ENCODE results near the gene HMCN1. TPM values are rescaled to one million over a fixed set of nuclear protein-coding genes. Genes with fewer than 3 reads are reported as not detected.
A peak's percentile ranks its signal among the peaks of the same experiment; 100 is the strongest.

Gene HMCN1
- polyA plus RNA-seq (ENCODE audit: insufficient read length in 4 of 4): 10 to 100 TPM; 46.4 to 78.0 (median 51.2) TPM

DNA sequence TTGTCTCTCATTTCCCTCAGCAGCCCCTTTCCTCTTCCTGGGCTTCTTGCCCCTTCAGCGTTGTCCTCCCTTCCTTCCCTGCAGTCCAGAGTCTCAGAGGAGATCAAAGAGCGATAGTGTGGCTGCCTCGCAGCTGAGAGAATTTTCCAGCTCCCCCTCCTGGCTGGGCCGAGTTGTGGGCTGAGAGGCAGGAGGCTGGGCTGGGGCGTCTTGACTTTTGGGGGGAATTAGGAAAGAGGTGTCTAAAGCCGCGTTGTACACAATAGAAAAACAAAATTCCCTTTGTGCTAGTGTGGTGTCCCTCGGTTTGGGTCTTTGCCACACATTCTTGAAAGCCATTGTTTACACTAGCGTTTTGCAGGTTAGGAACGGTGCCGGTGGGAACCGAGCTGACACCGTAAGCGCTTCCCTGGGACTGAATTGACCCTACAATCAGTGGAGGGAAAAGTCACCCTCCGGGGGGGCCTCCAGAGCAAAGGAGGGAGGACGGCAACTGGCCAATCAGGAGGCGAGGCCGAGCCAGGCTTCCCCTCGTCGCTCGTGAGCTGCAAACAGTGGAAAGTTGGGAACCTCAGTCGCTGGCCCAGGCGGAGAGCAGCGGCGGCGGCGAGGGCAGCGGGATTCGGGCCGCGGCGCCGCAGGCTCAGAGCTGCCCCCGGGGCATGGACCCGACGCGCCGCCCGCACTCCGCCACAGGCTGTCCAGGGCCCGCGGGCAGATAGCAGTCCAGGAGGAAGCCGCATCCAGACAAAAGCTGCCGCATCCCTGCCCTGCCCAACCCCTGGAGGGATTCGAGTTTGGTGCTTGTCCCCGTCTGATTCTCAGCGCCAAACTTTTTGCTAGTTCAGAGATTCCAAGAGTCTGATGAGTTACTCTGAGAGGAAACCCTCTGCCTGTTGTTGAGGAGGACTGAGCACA lies at the start of gene HMCN1:
HMCN1 (plus strand) TSS at position 574 of the 918 bp plus-strand sequence. CDS start 389 bp downstream, outside the sequence.
- DNase-seq (ENCODE audit: low read depth in 4 of 4, low spot score in 3 of 4): peak in 2 of 4 donors; percentile 59 to 64

DNA sequence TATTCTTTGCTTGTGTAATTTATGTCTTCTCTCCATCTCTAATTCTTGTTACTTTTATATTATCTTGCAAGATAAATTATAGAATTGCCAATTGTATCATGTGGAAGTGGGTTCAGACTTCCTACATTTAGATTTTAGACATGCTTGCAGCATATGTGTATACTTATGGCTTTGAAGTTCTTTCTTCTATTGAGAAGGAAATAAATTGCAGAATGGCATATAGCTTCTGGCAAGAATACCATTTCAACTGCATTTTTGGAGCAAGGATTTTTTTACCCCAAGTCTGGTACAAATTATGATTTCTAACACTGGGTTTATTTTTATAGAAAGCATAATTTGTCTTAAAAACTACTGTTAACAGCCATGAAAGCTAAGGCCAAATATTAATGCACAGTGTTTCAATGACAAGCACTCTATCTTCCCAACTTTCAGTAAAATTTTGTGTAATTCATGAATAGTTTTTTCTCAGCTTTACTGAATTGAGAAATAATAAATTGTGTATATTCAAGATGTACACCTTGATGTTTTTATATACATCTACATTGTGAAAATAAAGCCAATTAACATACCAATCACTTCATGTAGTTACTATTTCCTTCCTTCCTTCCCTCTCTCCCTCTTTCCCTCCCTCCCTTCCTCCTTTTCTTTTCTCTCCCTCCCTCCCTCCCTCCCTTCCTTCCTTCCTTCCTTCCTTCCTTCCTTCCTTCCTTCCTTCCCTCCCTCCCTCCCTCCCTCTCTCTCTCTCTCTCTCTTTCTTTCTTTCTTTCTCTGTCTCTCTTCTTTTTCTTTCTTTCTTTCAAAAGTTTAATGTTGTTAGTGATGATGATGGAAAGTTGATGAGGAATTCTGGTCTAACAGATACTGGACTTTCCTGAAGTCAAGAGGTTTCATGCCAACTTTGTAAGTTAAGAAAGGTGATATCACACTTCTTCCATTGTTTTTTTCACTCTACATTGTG lies 47.1 kb upstream of the HMCN1 start:
- no peak for DNase-seq (ENCODE audit: low read depth in 4 of 4, low spot score in 3 of 4)

DNA sequence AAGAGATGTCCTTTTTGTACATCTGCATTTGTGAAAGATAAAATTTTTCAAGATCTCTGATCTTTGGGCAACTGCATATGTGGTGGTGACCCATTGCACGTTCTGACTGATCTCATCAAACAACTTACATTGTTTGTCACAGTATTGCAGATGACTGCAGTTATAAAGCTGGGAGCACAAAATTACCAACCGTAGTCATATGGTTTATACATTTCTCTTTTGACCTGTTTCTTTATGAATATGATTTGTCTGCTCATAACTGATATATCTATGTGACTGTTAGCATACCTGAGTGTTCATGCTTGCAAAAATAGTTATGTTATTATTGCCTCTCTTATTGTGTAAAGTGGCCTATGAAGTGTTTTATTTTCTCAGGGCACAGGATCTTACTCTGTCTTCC lies 43.7 kb upstream of the HMCN1 start:
- no peak for DNase-seq (ENCODE audit: low read depth in 4 of 4, low spot score in 3 of 4)

DNA sequence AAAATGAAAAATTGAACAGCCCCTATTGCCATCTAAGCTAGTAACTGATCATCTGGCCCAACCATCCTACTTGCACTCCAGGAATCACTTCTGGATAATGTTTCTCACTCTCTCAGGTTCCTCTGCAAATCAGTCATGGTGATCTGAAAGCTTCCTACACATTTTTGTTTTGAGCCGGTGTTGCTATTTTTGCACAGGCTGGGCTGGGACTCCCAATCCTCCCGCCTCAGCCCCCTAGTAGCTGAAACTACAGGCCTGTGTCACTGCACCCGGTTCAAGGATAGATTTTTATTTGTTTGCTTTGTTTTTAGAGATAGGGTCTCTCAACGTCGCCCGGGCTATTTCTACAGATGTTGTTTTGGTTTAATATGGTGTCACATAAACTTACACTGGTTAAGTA lies 40.5 kb upstream of the HMCN1 start:
- no peak for DNase-seq (ENCODE audit: low read depth in 4 of 4, low spot score in 3 of 4)

DNA sequence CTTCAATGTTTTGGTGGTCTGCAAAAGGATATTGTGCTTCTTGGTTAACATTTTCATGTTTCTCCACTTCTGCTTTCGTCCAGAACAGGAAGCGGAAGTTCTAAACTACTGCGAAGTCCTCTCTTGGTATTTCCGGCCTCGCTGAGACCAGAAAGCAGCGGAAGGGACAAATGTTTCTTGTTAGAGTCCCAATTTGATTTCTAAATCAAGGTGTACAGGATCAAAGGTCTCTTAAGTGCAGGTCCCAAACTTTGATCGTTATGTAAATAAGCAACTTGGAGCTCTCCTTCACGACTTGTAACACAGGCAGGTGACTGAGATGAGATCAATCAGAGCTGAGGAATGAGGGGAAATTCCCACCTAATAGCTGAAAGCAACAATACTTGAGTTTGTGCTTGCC lies 40.1 kb upstream of the HMCN1 start:
- no peak for DNase-seq (ENCODE audit: low read depth in 4 of 4, low spot score in 3 of 4)

DNA sequence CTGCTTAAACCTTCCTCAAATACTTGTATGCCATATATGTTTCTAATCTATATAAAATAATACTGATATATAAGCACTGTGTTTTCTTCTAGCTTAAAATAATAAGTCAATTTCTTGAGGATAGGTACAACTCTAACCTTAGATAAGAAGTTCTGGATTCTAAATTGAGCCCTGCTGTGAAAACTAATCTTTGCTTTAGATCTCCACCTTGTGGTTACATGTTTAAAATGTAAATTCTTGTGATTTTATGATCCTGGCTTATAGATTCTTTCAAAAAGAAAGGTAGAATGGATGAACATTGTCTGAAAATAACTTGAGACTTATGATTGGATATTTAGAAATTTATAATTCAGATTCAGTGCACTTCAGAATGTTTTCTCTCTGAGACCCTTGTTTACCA lies 38.9 kb upstream of the HMCN1 start:
- DNase-seq (ENCODE audit: low read depth in 4 of 4, low spot score in 3 of 4): no peak

DNA sequence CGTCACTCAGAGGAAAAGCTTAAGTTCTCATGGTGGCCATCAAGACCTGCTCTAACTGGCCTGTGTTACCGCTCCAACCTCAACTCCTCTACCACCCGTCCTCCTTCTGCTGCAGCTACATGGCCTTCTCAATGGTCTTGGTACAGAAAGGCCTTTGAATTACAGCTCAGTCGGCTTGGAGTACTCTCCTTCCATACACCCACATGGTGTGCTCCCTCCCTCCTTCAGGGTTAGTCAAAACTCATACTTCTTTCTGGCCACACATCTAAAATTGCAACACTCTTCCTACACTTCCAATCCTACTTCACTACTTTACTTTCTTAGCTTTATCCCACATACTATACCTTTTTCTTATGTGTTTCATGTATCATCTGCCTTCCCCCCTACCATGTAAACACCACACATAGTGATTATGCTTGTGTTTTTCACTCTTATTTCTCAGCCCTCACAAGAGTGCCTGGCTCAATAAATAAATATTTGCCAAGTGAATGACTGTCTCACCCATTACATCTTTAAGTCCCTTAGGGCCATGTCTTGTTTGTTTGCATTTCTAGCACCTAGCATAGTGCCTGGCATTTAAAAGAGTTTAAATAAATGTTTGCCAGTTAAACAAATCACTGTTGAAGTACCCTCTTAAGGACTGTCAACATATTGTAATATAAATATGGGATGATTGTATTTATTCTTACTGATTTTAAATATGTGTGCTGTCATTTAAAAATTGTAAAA lies 37.6 kb upstream of the HMCN1 start:
- DNase-seq (ENCODE audit: low read depth in 4 of 4, low spot score in 3 of 4): no peak

DNA sequence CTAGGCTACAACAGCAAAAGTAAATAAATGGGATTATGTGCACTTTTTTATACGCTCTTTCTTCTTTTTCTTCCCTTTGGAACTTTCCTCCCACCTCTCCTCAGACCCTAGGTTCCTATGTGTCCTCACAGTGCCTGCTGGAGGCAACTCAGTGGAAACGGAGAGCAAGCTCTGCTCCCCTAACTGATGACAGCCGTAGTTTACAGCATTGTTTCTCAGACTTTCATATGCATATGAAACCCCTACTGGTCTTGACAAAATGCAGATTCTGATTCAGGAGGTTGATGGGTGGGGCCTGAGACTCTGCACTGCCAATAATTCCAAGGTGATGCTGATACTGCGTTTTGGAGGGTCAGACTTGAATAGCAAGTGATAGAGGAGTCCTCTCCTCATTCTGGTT lies 34.3 kb upstream of the HMCN1 start:
- DNase-seq (ENCODE audit: low read depth in 4 of 4, low spot score in 3 of 4): no peak

DNA sequence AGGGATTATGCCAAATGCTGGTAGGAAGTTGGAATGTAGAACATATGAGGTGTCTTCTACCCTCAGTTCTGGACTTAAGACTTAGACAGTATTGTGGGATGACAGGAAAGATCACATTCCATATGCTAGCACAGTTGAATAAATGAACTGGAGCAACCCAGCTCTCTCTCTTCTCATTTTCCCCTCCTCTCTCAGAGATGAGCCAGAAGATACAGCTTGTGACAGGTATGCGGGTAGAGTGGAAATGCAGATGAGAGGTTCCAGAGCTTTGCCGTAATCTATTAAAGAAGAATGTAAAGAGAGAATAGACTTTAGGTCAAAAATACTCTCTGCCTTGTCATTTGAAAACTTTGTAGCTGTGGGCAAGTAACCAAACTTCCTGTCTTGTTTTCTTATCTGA lies 32.5 kb upstream of the HMCN1 start:
- no peak for DNase-seq (ENCODE audit: low read depth in 4 of 4, low spot score in 3 of 4)

DNA sequence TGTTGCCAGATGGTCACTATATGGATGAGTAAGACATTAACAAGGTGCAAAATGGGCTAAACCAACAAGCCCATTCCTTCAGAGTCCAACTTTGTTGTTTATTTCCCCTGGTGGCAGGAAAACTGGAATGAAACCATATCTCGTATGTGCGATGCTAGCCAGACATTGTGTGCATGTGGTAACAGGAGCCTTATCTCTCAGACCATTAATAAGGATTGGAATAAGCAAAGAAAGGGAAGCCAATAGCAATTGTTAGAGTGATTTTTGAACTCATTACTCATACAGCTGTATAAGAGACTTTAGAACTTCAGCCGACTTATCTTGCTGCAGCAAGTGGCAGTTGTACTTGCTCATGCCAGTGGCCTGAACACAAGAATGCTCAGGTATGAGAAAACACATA lies 30.0 kb upstream of the HMCN1 start:
- DNase-seq (ENCODE audit: low read depth in 4 of 4, low spot score in 3 of 4): no peak

DNA sequence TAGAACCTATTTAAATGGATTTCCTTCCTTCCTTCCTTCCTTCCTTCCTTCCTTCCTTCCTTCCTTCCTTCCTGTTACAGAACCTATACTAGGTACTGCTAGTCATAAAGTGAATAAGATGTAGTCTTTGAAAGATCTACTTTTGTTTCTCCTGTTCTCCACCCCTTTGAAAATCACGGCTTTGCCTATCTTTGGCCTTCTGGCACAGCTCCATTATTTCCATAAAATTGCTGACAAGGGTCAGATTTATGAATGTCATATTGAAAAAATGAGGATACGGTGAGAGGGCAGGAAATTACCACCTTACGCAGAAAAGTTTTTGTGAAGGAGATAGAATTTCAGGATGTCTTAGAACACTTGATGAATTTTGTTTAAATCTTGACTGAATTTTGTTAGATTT lies 18.1 kb upstream of the HMCN1 start:
- no peak for DNase-seq (ENCODE audit: low read depth in 4 of 4, low spot score in 3 of 4)

DNA sequence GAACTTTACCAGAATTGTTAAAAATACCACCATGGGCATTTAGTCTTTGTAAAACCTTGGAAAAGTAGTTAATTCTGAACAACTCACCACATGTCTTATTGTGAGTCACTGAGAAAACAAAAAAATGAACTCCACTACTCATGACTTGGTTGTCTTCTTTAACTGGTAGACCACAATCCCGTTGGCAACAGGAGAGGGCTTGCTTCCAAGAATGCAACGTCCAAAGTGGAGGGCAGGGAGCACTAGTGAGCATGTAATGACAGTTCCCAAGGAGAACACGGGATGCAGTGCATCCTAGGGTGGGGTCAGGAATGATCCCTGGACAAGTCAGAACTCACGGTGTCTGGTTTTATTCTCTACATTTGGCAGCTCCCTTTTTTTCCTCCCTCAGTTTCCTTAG lies 15.2 kb upstream of the HMCN1 start:
- DNase-seq (ENCODE audit: low read depth in 4 of 4, low spot score in 3 of 4): no peak

DNA sequence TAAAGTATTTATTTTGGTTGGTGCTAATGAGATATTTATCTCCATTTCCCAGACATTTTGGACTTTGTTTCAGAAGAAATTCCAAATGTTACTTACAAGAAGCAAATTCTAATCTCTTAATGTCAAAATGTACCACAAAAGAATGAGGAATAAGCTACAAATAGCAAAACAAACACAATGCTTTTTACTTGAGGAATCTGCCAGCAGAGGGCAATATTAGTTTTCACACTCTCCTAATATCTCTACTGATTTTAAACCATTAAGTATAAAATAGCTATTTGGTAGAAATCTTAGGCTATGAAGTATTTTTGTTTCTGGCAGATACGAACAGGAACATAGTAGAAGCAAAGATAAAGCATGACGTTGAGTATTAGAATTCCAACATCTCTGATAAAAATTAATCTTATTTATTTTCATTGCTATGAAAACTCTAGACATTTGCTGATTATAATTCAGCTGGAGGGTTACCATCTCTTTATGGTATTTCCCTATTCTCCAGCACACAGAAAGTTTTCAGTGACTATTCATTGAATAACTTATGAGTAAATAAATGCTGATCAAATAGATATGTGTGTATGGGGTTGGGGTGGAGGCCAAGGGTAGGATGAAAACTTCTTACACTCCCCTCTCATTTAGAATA lies 13.4 kb upstream of the HMCN1 start:
- DNase-seq (ENCODE audit: low read depth in 4 of 4, low spot score in 3 of 4): peak in 2 of 4 donors; percentile 29 to 36

DNA sequence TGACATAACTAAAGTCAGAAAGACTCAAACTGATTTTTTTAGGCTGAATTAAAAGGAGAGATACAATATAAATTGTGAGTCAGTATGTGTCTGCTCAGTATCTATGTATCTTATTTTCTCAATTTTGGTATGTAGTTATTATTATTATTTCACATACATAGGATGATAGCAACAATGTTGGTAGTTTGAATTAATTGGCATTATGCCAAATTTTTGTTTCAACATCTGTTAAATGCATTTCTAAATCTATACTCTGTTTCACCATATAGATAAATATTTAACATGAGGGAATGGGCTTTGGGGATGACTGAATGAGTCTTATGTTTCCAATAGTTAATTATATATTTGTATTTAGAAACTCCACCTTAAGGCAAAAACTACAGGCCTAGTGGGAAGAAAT lies 12.6 kb upstream of the HMCN1 start:
- DNase-seq (ENCODE audit: low read depth in 4 of 4, low spot score in 3 of 4): no peak

DNA sequence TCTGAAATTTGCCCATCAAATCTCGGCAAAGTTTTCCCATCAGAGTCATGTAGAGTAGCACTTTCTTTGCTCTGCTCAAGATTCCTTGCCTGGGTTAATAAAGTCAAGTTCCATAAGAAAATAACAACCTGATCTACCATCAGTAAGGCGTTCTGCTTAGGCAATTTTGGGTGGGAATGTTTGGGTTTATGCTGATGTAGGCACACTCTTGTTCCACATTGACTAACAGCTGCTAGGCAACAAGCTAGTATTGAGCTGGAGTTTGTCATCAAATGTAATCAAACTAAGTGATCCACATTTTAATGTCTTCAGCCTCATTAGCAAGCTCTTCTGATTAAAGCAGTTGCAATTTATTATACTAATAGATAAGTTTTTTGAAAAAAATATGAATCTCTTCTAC lies 12.1 kb upstream of the HMCN1 start:
- no peak for DNase-seq (ENCODE audit: low read depth in 4 of 4, low spot score in 3 of 4)

DNA sequence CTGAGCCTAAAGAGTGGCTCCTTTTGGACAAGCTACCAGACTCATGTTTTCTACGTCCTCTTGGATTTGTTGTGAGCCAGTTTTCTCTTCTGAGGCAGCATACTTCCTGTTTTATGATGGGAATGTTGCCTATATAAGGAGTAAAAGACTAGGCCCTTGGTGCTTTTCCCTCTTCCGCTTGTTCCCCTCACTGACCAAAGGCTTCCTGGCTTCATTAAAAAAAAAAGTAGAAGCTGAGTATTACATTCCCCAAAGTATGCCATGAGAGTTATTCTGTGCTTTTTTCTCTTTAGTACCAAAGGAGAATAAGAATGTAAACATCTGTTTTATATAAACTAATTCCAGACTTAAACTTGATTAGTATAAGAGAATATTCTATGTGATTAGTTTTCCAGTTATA lies 6.5 kb upstream of the HMCN1 start:
- no peak for DNase-seq (ENCODE audit: low read depth in 4 of 4, low spot score in 3 of 4)

DNA sequence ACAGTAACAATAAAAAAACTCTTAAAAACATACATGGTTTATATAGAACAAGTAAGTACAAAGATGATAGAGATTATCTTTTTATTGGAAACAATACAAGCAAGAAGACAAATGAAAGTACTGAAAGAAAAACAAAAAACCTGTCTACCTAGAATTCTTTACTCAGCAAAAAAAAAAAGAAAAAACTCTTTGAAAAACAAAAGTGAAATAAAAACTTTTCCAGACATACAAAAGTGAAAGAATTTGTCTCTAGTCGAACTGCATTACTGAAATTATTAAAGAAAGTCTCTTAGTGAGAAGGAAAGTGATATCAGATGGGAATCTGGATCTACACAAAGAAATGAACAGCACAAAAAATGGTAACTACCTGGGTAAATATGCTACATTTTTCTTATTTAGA lies 2.7 kb upstream of the HMCN1 start:
- DNase-seq (ENCODE audit: low read depth in 4 of 4, low spot score in 3 of 4): no peak

DNA sequence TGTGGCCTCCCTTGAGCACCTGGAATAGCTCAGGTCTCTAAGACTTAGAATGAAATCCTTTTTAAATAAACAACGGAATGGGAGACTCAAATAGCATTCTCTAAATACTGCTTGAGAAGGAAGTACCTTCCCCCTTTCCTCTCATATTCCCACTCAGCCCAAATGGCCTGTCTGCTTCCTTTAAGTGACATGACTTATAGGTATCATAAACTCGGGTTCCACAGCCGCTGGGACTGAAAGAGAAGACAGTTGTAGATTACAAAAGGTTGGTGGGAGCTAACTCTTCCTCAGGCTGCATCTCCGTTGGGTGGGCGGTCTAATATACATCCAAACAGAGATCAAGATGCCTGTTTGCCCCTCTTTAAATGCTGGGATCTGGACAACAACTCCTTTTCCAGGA lies 1.2 kb upstream of the HMCN1 start:
- peak in 2 of 4 donors; percentile 46 to 48 for DNase-seq (ENCODE audit: low read depth in 4 of 4, low spot score in 3 of 4)

DNA sequence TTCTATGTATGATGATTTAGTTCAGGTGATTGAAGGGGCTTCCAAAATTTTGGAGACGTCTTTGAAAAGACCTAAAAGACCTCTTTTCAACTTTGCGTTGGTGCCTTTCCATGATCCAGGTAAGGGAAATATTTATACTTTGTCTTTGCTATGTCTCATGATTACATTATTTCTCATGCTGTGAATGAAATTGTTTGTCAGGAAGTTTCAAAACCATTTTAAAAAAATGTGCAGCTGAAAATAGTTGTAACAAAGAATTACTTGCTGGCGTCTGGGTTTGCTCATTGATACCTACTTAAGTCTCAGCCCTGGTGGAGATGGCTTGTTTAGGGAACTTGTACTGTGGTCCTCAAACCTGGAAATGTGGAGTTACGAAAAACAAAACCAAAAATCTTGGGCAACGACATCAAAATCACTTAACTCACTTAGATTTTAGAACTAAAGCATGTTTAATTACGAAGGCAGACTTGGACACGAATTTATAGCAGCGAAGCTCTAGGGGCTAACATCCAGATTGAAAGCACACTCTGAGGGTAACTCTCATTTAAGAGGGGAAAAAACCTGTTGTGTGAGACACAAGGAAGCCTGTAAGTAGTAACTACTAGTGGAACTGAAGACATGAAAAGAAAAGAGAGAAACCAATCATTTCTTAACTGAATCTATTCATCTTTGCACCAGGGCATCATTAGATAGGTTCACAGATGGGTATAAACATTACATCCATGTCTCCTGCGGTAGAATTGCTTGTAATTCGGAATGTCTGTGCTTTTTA lies 924 bp downstream of the HMCN1 start:
- DNase-seq (ENCODE audit: low read depth in 4 of 4, low spot score in 3 of 4): peak in 1 of 4 donors; percentile 12

DNA sequence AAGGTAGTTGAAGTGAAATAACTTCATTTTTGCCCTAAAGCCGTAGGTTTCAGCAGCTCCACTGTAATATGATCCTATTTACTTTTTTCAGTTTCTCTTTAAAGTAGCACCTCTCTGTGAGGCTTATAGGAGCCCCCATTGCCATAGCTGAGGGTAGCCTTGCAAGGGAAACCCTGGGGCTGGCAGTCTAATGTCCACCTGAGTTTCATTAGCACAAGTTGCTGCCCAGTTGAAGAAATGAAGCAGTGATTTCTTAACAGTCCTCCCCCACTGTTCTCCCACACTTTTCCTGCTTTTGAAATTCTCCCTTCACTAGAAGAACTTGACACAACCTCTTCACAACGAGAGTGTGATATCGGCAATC lies 1.5 kb downstream of the HMCN1 start:
- peak in 2 of 4 donors; percentile 10 to 39 for DNase-seq (ENCODE audit: low read depth in 4 of 4, low spot score in 3 of 4)
